DND-41 (cell line): ENCODE measurements around the gene TBCD.

ENCODE experiments used
- ATAC-seq: fragments of 200-7000 bp; cut with Tn5 transposase; 3 replicates; pipeline ENCODE4 v1.9.1; 2021; ENCODE audit warnings: low read depth; ENCODE audit not compliant: insufficient read depth
- DNase-seq: peaks from one replicate; pipeline ENCODE4 v3.0.0-alpha.2; 2020
- H2AFZ ChIP-seq: 2 replicates; pipeline ENCODE4 v1.6.0; 2012; ENCODE audit warnings: low read depth, low read length
- H3K27ac ChIP-seq: 2 replicates; pipeline ENCODE4 v1.5.1; 2012; ENCODE audit warnings: low read length, inconsistent platforms
- H3K27me3 ChIP-seq: fragments of 200-600 bp; sonication (generic); 2 replicates; pipeline ENCODE4 v1.6.0; 2012; ENCODE audit warnings: low read length, mild to moderate bottlenecking, inconsistent platforms; ENCODE audit not compliant: insufficient read depth, poor library complexity
- H3K36me3 ChIP-seq: 2 replicates; pipeline ENCODE4 v1.5.1; 2012; ENCODE audit warnings: low read length, inconsistent platforms; ENCODE audit not compliant: insufficient read depth
- H3K4me1 ChIP-seq: 2 replicates; pipeline ENCODE4 v1.5.1; 2012; ENCODE audit warnings: mild to moderate bottlenecking, low read length; ENCODE audit not compliant: insufficient read depth
- H3K4me2 ChIP-seq: 2 replicates; pipeline ENCODE4 v1.6.0; 2012; ENCODE audit warnings: mild to moderate bottlenecking, moderate library complexity, low read length, inconsistent platforms; ENCODE audit not compliant: insufficient read depth
- H3K4me3 ChIP-seq, 2 experiments: fragments of 200-600 bp in 1 of 2; shearing (Covaris generic) in 1 of 2; 2 replicates each; pipeline ENCODE4 v1.5.1; 2012 to 2016; ENCODE audit warnings: inconsistent platforms in 2 of 2, low read length in 2 of 2, mild to moderate bottlenecking in 2 of 2, low read depth in 1 of 2, moderate library complexity in 1 of 2
- H3K79me2 ChIP-seq: 2 replicates; pipeline ENCODE4 v1.6.0; 2012; ENCODE audit warnings: low read length, inconsistent platforms; ENCODE audit not compliant: insufficient read depth
- H3K9ac ChIP-seq: 2 replicates; pipeline ENCODE4 v1.6.0; 2012; ENCODE audit warnings: low read depth, mild to moderate bottlenecking, inconsistent platforms, low read length, moderate library complexity
- H3K9me3 ChIP-seq: 2 replicates; pipeline ENCODE4 v1.5.1; 2012; ENCODE audit warnings: low read length, moderate library complexity, mild to moderate bottlenecking, inconsistent platforms; ENCODE audit not compliant: insufficient read depth, severe bottlenecking
- H4K20me1 ChIP-seq: 2 replicates; pipeline ENCODE4 v1.6.0; 2012; ENCODE audit warnings: low read length; ENCODE audit not compliant: insufficient read depth
- CTCF ChIP-seq: IDR thresholded peaks from 2 replicates; pipeline ENCODE4 v1.5.1; 2012; ENCODE audit warnings: borderline replicate concordance, low read length, moderate library complexity, mild to moderate bottlenecking; ENCODE audit not compliant: poor library complexity, severe bottlenecking; ENCODE audit errors: extremely low read depth
- EZH2 ChIP-seq: IDR thresholded peaks from 3 replicates; pipeline ENCODE4 v1.6.1; 2012; ENCODE audit warnings: borderline replicate concordance, low read depth, mild to moderate bottlenecking, moderate library complexity, low read length, inconsistent platforms; ENCODE audit not compliant: severe bottlenecking

TBCD gene

GRCh38 chr17:82720204-82720603 is 31.7 kb upstream of the TBCD start:
- Histone ChIP-seq H3K27me3 (no peaks in the 10 kb centered on the region), H3K4me2 (no peak overlapping the region), H3K9ac (no peak overlapping the region), H3K27ac (no peak overlapping the region), H3K4me1 (peaks cover 27% of the 10 kb centered on the region), H3K9me3 (no peaks in the 10 kb centered on the region), H3K4me3 (no peak overlapping the region), H3K36me3 (peaks cover 50% of the 10 kb centered on the region), H3K79me2 (peaks cover 18% of the 10 kb centered on the region), H4K20me1 (peaks cover 18% of the 10 kb centered on the region), H2AFZ (no peak overlapping the region)
- no peak for TF ChIP-seq CTCF
- no peak for TF ChIP-seq EZH2
- DNase-seq (no peak), ATAC-seq (no peak)

GRCh38 chr17:82722341-82723013 is 29.4 kb upstream of the TBCD start:
- no peak overlapping the region for H3K4me2 ChIP-seq
- H3K9ac ChIP-seq: no peak overlapping the region
- H3K36me3 ChIP-seq: peaks cover 64% of the 10 kb centered on the region
- TF ChIP-seq CTCF: no peak
- no peak for TF ChIP-seq EZH2
- H3K27me3 ChIP-seq: no peaks in the 10 kb centered on the region
- no peak overlapping the region for H2AFZ ChIP-seq
- DNase-seq: no peak
- peaks cover 11% of the 10 kb centered on the region for H3K79me2 ChIP-seq
- H3K27ac ChIP-seq: no peak overlapping the region
- H3K9me3 ChIP-seq: no peaks in the 10 kb centered on the region
- H3K4me1 ChIP-seq: peaks cover 15% of the 10 kb centered on the region
- H4K20me1 ChIP-seq: peaks cover 15% of the 10 kb centered on the region
- H3K4me3 ChIP-seq: no peak overlapping the region
- no peak for ATAC-seq

- DNase-seq (no peak), ATAC-seq (no peak)
- TF ChIP-seq CTCF (no peak), EZH2 (no peak)
- no peak overlapping the region for H3K27ac ChIP-seq
- peaks cover 3% of the 10 kb centered on the region for H3K79me2 ChIP-seq
- no peak overlapping the region for H2AFZ ChIP-seq
- H3K9me3 ChIP-seq: no peaks in the 10 kb centered on the region
- H3K36me3 ChIP-seq: peaks cover 61% of the 10 kb centered on the region
- peaks cover 6% of the 10 kb centered on the region for H3K4me1 ChIP-seq
- peaks cover 6% of the 10 kb centered on the region for H4K20me1 ChIP-seq
- H3K9ac ChIP-seq: no peak overlapping the region
- no peak overlapping the region for H3K4me3 ChIP-seq
- no peaks in the 10 kb centered on the region for H3K27me3 ChIP-seq
- H3K4me2 ChIP-seq: no peak overlapping the region
Observed at GRCh38 chr17:82723169-82723807, 28.6 kb upstream of the TBCD start.
